Cerebellar nuclear complex (tissue), 1 donor: ENCODE measurements around the gene TMEM255B.
"Not testable (repeated sequence)": the region's sequence is repeated elsewhere in the genome, so short reads cannot be mapped to it uniquely, and the experiment has no call there.

Experiments
- DNase-seq, 2 experiments: peaks; one replicate each; lab custom pipeline; 2025; lab: John Stamatoyannopoulos, UW

The TMEM255B gene

GRCh38 chr13:113734826-113735125 is 24.2 kb upstream of the TMEM255B start:
- no peak for DNase-seq

GRCh38 chr13:113735194-113735593 is 23.8 kb upstream of the TMEM255B start:
- DNase-seq: no peak

DNA sequence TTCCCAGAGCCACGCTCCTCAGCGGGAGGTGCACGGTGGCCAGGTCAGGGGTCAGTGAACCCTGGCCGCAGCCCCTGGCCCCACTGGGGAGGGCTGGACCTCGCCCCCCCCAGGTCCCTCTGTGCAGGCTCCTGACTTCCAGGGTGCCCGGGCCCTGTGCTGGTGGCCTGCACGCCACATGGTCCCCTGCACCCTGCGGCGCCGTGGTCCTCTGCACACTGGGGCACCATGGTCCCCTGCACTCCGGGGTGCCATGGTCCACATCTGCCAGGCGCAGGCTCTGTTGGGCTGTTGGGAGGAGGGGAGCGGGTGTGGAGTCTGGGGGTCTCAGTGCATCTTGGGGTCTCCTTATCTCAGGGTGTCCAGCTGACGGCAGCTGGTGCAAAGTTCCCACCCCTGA is 23.3 kb upstream of the TMEM255B start:
- no peak for DNase-seq

GRCh38 chr13:113736258-113736731 is 22.7 kb upstream of the TMEM255B start:
- no peak for DNase-seq

DNA sequence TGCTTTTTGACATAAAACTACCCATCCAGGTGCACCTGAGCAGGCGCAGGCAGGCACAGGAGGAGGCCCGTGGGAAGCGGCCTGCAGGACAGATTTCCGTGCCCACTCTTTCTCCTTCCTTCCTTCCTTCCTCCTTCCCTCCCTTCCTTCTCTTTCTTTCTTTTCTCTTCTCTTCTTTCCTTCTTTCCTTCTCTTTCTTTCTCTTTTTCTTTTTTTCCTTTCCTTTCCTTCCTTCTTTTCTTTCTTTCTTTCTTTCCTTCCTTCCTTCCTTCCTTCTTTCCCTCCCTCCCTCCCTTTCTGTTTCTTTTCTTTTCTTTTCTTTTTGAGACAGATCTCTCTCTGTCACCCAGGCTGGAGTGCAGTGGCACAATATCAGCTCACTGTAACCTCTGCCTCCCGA is 21.2 kb upstream of the TMEM255B start:
- DNase-seq: no peak

GRCh38 chr13:113739527-113740285 is 19.3 kb upstream of the TMEM255B start:
- DNase-seq: no peak

GRCh38 chr13:113740286-113740556 is 18.8 kb upstream of the TMEM255B start:
- no peak for DNase-seq

- no peak for DNase-seq
These were observed 18.4 kb upstream of the TMEM255B start for GRCh38 chr13:113740661-113741060.

DNA sequence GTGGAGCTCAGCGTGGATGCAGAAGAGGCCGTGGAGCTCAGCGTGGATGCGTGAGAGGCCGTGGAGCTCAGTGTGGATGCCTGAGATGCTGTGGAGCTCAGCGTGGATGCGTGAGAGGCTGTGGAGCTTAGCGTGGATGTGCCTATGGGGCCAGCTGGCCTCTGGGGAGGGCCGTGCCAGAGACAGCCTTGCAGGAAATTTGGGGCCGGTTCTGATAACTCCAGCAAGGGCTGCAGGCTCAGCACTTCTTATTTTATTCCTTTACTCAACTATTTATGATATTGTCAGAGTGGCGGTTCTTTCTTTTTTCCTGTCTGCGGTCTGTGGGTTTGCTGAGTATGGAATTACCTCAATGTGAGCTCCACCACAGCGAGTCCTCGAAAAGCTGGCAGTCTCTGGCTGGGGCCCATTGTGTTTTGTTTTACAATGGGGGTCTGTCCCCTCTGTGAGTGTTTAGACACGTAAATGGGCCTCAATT is 17.8 kb upstream of the TMEM255B start:
- no peak for DNase-seq

DNA sequence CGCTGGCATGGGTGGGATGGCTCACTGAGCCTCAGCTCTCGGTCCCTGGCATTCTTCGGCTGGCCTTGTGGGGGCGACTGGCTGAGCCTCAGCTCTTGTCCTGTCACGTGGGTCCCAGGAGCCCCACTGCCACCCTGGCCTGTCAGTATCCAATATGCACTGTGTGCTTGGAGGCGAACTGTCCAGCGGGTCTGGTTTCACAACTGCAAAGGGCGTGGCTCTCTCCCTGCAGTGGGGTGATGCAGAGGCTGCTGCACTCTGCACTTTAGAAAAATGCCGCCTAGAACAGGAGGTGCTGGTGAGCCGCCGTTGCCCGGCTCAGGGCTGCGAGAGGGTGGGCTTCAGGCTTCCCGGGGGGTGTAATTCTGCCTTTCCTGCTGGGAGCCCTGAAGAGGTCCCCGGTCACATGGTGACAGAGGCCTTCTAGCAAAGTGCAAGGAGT is 17.0 kb upstream of the TMEM255B start:
- no peak for DNase-seq

DNA sequence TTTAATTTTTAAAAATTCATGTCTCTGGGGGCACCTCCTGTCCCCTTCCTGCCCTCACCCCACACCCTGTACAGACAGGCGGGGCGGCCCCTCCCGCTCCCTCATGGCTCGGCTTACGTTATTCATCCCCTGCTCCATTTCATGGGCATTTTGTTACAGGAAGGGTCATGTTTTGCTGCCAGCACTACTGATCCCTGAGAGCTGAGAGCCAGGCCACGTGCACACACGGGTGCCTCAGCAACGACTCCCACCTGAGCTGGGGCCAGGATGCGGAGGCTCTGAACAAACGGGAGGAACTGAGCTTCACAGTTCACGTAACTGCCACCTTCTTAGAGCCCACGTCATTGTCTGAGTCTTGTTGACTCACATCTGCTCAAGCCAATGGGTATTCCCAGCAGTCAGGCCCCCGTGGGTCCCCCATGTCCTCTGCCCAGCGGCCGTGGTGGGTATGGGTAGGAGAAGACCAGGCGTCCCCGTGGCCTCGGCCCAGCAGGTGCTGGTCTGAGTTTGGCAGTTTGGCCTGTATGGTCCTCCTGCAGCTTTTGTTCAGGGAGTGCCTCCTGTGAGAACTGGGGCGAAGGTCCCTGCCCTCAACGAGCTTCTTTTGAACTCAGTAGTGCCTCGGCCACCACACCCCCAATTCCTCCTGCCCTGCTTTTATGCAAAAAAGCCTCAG is 16.4 kb upstream of the TMEM255B start:
- DNase-seq: no peak

DNA sequence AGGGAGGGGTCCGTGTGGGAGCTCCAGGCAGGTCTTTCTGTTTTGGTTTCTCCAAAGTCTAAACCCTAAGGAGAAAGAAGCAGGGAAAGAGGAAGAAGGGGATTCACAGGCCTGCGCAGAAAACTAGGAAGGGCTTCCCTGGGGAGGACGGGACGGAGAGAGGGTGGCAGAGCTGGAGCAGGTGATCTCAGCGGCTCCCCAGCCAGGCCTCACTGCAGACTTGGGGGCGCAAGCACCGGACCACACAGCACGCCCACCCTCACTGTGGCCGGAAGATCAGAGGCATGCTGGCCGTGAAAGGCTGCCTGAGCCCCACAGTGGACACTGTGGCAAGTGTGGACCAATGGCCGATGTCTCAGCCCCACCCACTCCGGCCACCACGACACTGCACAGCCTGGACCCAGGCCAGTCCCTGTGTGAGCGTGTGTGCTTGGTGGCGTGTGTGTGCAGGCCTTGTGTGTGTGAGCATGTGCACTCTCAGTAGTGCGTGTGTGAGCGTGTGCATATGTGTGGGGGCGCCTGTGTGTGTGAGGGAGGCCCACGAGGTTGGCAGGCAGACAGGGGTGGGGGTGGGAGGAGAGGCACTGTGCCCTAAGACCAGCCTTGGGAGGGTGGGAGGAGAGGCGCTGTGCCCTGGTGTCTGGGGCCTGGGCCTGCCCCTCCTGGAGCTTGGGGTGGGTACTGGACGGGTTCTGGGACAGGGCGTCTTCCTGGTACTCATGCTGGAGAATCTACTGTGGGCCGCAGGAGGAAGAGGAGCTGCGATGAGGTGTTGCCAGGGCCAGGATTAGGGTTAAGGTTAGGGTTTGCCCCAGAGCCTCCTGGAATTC is 15.4 kb upstream of the TMEM255B start:
- no peak for DNase-seq

GRCh38 chr13:113744197-113745000 is 14.6 kb upstream of the TMEM255B start:
- DNase-seq: no peak

DNA sequence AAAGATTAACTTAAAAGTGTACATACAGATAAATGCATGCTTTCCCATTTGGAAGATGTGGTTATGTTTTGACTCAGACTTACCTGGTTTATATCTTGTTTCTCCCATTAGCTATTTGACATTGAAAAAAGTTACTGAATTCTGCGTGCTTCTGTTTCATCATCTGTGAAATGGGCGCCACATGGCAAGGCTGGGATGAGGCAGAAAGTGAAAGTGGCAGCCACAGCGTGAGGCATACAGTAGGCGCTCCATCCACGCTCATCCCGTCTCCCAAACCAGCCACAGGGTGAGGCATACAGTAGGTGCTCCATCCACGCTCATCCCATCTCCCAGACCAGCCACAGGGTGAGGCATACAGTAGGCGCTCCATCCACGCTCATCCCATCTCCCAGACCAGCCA is 14.0 kb upstream of the TMEM255B start:
- no peak for DNase-seq

- not testable (repeated sequence) for DNase-seq
These were observed 13.4 kb upstream of the TMEM255B start for GRCh38 chr13:113745500-113746142.

GRCh38 chr13:113746143-113746525 is 12.9 kb upstream of the TMEM255B start:
- no peak for DNase-seq

DNA sequence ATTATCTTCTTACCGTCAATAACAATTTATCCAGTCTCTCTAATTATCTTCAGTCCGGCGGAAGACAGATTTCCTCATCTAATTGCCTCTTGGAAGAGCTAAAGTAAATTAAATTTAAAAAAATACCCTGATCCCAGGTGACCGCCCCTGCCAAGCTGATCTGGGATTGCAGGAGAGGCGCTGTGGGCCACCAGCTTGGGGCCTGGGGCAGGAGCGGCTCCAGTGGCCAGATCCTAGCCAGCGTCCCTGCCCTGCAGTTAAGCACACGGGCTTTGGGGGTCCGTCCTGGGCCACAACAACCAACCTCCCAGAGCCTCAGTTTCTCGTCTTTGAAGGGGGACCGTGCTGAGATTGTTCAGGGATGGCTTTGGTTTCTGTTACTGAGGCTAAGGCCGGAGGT is 12.4 kb upstream of the TMEM255B start:
- no peak for DNase-seq

GRCh38 chr13:113747291-113747833 is 11.7 kb upstream of the TMEM255B start:
- no peak for DNase-seq

DNA sequence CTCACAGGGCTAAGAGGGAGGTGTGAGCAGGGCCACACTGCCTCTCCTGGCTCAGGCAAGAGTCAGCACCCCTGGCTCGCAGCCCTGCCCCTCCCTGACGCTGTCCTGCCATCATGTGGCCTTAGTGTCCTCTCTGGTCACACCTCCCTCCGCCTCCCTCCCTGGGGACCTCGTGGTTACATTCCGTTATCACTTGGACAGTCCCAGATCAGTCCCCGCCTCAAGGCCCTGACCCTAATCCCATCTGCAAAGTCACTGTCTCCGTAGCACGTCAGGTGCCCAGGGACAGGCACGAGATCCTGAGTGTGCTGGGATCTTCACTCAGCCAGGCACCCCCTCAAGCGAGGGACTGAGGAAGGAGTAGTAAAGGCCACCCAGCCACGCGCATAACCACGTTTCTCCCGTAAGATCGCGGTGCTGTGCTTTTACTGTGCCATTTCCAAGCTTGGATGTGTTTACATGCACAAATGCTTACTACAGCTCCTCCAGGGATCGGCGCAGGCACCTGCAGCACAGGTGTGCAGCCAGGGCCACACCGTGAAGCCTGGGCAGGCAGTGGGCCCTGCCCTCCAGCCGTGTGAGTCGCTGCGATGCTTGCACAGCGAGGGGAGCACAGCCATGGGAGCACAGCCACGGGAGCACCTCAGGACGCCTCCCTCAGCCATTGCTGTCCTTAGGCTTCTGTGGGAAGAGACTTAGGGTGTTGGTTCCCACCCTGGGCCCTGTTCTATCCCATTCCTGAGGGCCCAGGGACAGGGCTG is 10.7 kb upstream of the TMEM255B start:
- no peak for DNase-seq

- no peak for DNase-seq
These were observed 10.1 kb upstream of the TMEM255B start for GRCh38 chr13:113748862-113749451.
